Middle frontal gyrus (tissue), 1 donor: ENCODE results near the gene MCU.
"Not testable (repeated sequence)": the region's sequence is repeated elsewhere in the genome, so short reads cannot be mapped to it uniquely, and the experiment has no call there.

Experiments used
- DNase-seq: peaks from one replicate; pipeline ENCODE4 v3.0.0-alpha.2; 2015; ENCODE audit warnings: low spot score; ENCODE audit errors: extremely low spot score

MCU gene

GRCh38 chr10:72895236-72895850 lies 203.4 kb downstream of the MCU start:
- no peak for DNase-seq

DNA sequence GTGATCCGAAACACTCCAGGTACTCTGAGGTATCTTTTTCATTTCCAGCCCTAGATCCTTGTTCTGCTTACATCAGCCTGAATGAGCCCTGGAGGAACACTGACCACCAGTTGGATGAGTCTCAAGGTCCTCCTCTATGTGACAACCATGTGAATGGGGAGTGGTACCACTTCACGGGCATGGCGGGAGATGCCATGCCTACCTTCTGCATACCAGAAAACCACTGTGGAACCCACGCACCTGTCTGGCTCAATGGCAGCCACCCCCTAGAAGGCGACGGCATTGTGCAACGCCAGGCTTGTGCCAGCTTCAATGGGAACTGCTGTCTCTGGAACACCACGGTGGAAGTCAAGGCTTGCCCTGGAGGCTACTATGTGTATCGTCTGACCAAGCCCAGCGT lies 206.7 kb downstream of the MCU start:
- DNase-seq = no peak

GRCh38 chr10:72899545-72899944 lies 207.6 kb downstream of the MCU start:
- no peak for DNase-seq

- DNase-seq = not testable (repeated sequence)
These were observed 212.1 kb downstream of the MCU start for GRCh38 chr10:72903941-72904446.

- DNase-seq = no peak
These were observed 212.9 kb downstream of the MCU start for GRCh38 chr10:72904806-72905205.

GRCh38 chr10:72906446-72906845 lies 214.5 kb downstream of the MCU start:
- no peak for DNase-seq

GRCh38 chr10:72910705-72911104 lies 218.8 kb downstream of the MCU start:
- DNase-seq = no peak

DNA sequence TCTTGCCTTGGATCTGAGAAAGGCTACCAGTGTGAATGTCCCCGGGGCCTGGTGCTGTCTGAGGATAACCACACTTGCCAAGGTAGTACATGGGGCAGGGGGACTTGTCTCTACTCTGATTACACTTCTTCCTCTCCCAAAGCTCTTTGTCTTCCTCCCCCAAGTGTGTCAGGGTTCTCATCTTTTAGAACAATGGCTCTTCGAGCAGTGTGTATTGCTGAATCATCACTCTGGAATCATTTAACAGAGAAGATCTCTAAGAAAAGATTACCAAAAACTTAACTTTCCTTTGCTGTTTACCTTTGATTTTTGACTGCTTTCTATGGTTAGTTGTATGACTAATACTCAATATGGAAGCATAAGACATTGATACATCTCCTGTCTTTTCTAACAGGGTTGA lies 219.8 kb downstream of the MCU start:
- DNase-seq = no peak

DNA sequence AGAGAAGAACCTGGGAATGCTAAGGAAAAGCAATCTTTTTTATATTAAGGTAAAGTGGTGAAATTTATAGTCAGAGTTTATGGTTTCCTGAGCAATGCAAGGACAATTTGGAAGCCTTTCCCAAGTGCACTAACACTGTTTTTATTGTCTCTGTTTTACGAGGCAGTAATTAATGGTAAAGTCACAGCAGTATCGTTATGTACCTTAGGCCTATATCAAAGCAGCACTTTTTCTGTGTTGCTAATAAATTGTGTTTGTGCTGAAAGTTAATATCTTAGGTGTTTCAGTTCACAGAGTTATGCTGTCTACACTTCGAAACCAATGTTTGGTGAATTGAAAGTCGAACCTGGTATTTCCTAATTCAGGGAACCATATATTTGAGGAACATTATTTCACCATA lies 220.8 kb downstream of the MCU start:
- no peak for DNase-seq

DNA sequence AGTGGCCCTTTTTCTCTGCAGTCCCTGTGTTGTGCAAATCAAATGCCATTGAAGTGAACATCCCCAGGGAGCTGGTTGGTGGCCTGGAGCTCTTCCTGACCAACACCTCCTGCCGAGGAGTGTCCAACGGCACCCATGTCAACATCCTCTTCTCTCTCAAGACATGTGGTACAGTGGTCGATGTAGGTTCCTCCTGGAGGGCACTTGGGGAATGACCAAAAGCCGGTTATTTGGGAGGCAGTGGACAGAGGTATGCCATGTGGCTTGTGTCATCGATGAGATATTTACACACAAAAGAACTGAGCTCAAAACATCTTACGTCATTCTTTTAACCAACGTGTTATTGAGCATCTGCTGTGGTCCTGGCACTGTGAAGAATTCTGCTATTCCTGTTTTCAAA lies 221.3 kb downstream of the MCU start:
- no peak for DNase-seq

GRCh38 chr10:72917201-72917600 lies 225.3 kb downstream of the MCU start:
- DNase-seq = not testable (repeated sequence)

DNA sequence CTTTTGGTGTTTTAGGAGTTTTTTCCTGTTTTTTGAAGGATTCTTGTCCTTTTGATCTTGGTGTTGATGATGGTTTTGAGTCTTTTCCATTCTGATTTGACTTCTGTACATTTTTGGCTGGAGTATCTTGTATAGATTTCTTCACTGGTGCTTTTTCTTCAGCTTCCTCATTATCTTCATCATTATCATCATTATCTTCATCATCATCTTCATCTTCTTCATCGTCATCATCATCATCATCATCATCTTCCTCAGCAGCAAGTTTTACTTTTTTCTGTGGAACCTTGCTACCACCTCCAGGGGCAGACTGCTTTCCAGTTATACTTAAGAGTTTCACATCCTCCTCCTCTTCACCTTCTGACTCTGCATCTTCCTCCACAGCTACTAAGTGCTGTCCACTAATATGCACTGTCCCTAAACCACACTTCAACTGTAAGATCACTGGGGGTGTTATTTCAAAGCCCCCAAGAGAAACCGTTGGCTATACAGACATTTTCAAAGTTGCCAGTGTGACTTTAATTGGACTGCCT lies 225.9 kb downstream of the MCU start:
- not testable (repeated sequence) for DNase-seq

DNA sequence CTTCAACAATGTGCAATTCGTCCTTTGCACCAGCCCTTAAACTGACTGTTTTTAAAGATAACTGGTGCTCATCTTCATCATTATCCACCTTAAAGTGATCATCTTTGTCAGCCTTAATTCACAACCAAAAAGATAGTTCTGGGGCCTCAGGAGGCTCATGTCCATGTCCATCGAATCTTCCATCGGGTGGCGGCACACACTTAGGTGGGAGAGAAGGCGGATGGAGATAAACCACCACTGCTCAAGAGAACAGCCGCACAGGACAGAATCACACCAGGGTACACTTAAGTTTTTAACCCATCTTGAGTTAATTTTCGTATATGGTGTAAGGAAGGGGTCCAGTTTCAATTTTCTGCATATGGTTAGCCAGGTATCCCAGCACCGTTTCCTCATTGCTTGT lies 226.4 kb downstream of the MCU start:
- no peak for DNase-seq

GRCh38 chr10:72921147-72921683 lies 229.3 kb downstream of the MCU start:
- DNase-seq = not testable (repeated sequence)

DNA sequence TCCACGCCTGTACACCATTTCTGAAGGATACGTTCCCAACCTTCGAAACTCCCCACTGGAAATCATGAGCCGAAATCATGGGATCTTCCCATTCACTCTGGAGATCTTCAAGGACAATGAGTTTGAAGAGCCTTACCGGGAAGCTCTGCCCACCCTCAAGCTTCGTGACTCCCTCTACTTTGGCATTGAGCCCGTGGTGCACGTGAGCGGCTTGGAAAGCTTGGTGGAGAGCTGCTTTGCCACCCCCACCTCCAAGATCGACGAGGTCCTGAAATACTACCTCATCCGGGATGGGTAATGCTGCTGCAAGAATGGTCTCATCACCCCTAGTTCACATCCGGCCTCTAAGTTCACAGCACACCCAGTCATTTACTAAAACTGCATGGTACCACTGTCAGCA lies 232.4 kb downstream of the MCU start:
- DNase-seq = no peak

GRCh38 chr10:72925951-72926465 lies 234.1 kb downstream of the MCU start:
- no peak for DNase-seq

- DNase-seq = no peak
These were observed 235.5 kb downstream of the MCU start for GRCh38 chr10:72927485-72927884.

GRCh38 chr10:72928798-72929197 lies 236.9 kb downstream of the MCU start:
- DNase-seq = no peak

DNA sequence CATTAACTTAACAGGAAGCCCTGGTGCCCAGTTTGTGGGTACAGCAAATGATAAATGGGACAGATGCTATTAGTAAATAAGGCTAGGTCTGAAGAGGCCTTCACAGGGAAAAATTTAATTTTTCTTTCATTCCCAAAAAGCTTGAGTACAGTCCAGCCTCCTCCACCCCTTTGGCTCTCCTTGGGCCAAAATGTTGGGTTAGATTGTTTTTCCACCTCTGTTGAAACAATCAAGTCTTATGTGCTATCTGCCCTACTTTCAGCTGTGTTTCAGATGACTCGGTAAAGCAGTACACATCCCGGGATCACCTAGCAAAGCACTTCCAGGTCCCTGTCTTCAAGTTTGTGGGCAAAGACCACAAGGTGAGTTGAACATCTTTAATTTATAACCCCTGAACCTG lies 238.3 kb downstream of the MCU start:
- no peak for DNase-seq

DNA sequence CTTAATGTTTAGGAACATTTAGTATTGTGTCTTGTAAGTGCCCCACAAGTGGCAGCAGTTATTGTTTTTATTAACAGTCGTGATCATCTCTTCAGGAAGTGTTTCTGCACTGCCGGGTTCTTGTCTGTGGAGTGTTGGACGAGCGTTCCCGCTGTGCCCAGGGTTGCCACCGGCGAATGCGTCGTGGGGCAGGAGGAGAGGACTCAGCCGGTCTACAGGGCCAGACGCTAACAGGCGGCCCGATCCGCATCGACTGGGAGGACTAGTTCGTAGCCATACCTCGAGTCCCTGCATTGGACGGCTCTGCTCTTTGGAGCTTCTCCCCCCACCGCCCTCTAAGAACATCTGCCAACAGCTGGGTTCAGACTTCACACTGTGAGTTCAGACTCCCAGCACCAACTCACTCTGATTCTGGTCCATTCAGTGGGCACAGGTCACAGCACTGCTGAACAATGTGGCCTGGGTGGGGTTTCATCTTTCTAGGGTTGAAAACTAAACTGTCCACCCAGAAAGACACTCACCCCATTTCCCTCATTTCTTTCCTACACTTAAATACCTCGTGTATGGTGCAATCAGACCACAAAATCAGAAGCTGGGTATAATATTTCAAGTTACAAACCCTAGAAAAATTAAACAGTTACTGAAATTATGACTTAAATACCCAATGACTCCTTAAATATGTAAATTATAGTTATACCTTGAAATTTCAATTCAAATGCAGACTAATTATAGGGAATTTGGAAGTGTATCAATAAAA lies 240.5 kb downstream of the MCU start:
- no peak for DNase-seq

GRCh38 chr10:72935361-72935760 lies 243.4 kb downstream of the MCU start:
- DNase-seq = no peak
